Nephron (organoid): Measurements from ENCODE around the gene LAMC2.

Experiments
- H3K27ac Mint-ChIP-seq, 3 experiments: 2 replicates each; pipeline ENCODE4 v1.8.0; 2020; ENCODE audit warnings: mixed read lengths in 3 of 3, mild to moderate bottlenecking in 2 of 3, moderate library complexity in 1 of 3
- H3K27me3 Mint-ChIP-seq: 2 replicates; pipeline ENCODE4 v1.8.0; 2021; ENCODE audit warnings: low read depth, mild to moderate bottlenecking, moderate library complexity, mixed read lengths
- H3K36me3 Mint-ChIP-seq: 2 replicates; pipeline ENCODE4 v1.8.0; 2020; ENCODE audit warnings: low read depth, mixed read lengths
- H3K4me1 Mint-ChIP-seq: 2 replicates; pipeline ENCODE4 v1.8.0; 2020; ENCODE audit warnings: mixed read lengths
- H3K4me3 Mint-ChIP-seq, 3 experiments: 2 replicates each; pipeline ENCODE4 v1.8.0; 2020; ENCODE audit warnings: mild to moderate bottlenecking in 3 of 3, mixed read lengths in 3 of 3, moderate library complexity in 2 of 3
- H3K9me3 Mint-ChIP-seq: 2 replicates; pipeline ENCODE4 v1.8.0; 2020; ENCODE audit warnings: mixed read lengths
- CTCF ChIP-seq, 3 experiments: fragments of 200-600 bp; sonication (generic); IDR thresholded peaks; one replicate each; pipeline ENCODE4 v1.5.0; 2021; ENCODE audit warnings: antibody characterized with exemption in 3 of 3; ENCODE audit not compliant: unreplicated experiment in 3 of 3

The LAMC2 gene

DNA sequence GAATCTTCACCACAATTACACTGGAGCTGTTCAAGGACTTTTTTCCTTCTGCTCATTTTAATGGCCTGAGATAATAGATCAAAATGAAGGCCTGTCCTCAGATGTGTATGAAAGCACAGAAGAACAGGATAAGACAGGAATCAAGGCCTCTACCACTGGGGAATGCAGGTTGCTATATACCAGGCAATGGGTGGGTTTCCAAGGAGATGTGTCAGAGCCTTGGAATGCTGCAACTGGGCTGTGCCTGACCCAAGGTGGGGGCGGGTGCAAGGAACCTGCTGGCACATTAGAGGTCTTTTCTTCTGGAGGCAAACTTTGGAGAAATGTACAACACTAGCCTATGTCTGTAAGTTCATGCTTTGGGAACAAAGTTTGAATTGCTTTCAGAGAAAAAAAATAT lies 21.7 kb upstream of the LAMC2 start:
- Mint-ChIP-seq H3K4me1 (no peaks in the 10 kb centered on the region), H3K36me3 (no peaks in the 10 kb centered on the region), H3K4me3 (no peak overlapping the region), H3K27me3 (no peaks in the 10 kb centered on the region), H3K9me3 (no peaks in the 10 kb centered on the region), H3K27ac (no peak overlapping the region)
- TF ChIP-seq CTCF (IDR thresholded peaks at IDR 0.05; ENCODE audit: unreplicated experiment in 3 of 3) = no peak

DNA sequence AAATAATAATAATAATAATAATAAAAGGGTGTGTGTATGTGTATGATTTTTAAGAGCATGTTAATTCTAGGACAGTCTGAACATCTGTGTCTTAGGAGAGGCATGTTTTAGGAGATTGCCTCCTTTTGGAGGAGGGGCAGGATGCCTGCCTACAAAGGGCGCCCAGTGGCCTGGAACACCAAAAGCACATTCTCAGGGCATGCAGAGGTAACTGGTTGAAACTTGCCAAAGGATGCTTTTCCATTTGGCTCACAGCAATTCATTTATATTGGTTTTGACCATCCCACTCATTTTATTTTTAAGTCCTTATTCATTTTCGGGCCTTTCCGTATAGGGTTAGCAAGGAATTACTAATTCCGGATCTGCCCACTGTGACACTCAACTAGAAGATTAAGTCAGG lies 21.1 kb upstream of the LAMC2 start:
- no peak overlapping the region for H3K27ac Mint-ChIP-seq
- no peak for TF ChIP-seq CTCF (IDR thresholded peaks at IDR 0.05; ENCODE audit: unreplicated experiment in 3 of 3)

GRCh38 chr1:183165456-183165855 lies 20.6 kb upstream of the LAMC2 start:
- no peaks in the 10 kb centered on the region for H3K9me3 Mint-ChIP-seq
- TF ChIP-seq CTCF (IDR thresholded peaks at IDR 0.05; ENCODE audit: unreplicated experiment in 3 of 3) = no peak
- no peak overlapping the region for H3K27ac Mint-ChIP-seq
- no peaks in the 10 kb centered on the region for H3K4me1 Mint-ChIP-seq
- no peaks in the 10 kb centered on the region for H3K36me3 Mint-ChIP-seq
- no peaks in the 10 kb centered on the region for H3K27me3 Mint-ChIP-seq
- no peak overlapping the region for H3K4me3 Mint-ChIP-seq

More for the DNA sequence above, 21.1 kb upstream of the LAMC2 start:
- Mint-ChIP-seq H3K9me3 (no peaks in the 10 kb centered on the region), H3K4me1 (no peaks in the 10 kb centered on the region), H3K4me3 (no peak overlapping the region), H3K36me3 (no peaks in the 10 kb centered on the region), H3K27me3 (no peaks in the 10 kb centered on the region)

DNA sequence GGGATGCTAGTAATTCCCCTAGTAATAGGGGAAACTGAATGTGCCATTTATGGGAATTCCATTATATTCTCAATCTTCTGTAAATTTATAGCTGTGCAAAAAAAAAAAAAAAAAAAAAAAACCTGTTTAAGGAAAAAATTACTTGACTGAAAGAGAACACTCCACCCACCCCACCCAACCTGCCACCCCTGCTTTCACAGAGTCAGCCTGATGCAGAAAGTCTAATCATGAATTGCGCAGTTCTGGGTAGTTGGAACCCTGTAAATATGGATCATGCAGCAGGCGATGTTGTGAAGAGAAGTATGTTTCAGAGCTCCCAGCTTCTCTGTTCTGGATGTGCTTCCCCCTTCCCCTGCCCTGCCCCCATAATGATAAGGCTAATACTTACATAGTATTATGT lies 19.6 kb upstream of the LAMC2 start:
- Mint-ChIP-seq H3K4me3 (no peak overlapping the region), H3K36me3 (no peaks in the 10 kb centered on the region), H3K9me3 (no peaks in the 10 kb centered on the region), H3K27me3 (no peaks in the 10 kb centered on the region), H3K27ac (no peak overlapping the region), H3K4me1 (no peaks in the 10 kb centered on the region)
- TF ChIP-seq CTCF (IDR thresholded peaks at IDR 0.05; ENCODE audit: unreplicated experiment in 3 of 3) = no peak

- no peak for TF ChIP-seq CTCF (IDR thresholded peaks at IDR 0.05; ENCODE audit: unreplicated experiment in 3 of 3)
- H3K4me1 Mint-ChIP-seq = no peaks in the 10 kb centered on the region
- no peaks in the 10 kb centered on the region for H3K36me3 Mint-ChIP-seq
- peaks cover 4% of the 10 kb centered on the region for H3K27me3 Mint-ChIP-seq
- no peaks in the 10 kb centered on the region for H3K9me3 Mint-ChIP-seq
- H3K4me3 Mint-ChIP-seq = no peak overlapping the region
- H3K27ac Mint-ChIP-seq = no peak overlapping the region
Observed at GRCh38 chr1:183167676-183168075, 18.4 kb upstream of the LAMC2 start.

DNA sequence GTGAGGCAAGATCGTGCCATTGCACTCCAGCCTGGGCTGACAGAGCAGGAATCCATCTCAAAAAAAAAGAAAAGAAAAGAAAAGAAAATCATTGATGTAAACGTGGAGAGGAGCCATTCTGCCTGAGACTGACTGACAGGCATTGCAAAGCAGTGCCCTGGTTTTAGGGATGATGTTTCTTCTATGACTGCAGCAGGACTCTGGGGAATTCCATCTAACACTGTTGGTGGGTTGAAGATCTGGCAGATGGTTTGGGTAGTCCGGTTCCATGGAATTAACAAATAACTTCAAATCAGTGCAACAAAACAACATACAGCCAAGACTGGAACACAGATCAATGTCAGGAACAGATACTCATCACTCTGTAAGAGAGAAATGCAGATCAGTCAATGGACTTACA lies 17.8 kb upstream of the LAMC2 start:
- Mint-ChIP-seq H3K9me3 (no peaks in the 10 kb centered on the region), H3K27me3 (peaks cover 4% of the 10 kb centered on the region), H3K36me3 (no peaks in the 10 kb centered on the region), H3K4me3 (no peak overlapping the region), H3K27ac (no peak overlapping the region), H3K4me1 (no peaks in the 10 kb centered on the region)
- no peak for TF ChIP-seq CTCF (IDR thresholded peaks at IDR 0.05; ENCODE audit: unreplicated experiment in 3 of 3)
